ENCODE measurements around the gene ZNF367. TPM values are rescaled to one million over a fixed set of nuclear protein-coding genes. Genes with fewer than 3 reads are reported as not detected.
A peak's percentile ranks its signal among the peaks of the same experiment; 100 is the strongest.
"Not testable (repeated sequence)": the region's sequence is repeated elsewhere in the genome, so short reads cannot be mapped to it uniquely, and the experiment has no call there.

The ZNF367 gene
- total RNA-seq, 1 donor from 2014 or later: 1.3 TPM

DNA sequence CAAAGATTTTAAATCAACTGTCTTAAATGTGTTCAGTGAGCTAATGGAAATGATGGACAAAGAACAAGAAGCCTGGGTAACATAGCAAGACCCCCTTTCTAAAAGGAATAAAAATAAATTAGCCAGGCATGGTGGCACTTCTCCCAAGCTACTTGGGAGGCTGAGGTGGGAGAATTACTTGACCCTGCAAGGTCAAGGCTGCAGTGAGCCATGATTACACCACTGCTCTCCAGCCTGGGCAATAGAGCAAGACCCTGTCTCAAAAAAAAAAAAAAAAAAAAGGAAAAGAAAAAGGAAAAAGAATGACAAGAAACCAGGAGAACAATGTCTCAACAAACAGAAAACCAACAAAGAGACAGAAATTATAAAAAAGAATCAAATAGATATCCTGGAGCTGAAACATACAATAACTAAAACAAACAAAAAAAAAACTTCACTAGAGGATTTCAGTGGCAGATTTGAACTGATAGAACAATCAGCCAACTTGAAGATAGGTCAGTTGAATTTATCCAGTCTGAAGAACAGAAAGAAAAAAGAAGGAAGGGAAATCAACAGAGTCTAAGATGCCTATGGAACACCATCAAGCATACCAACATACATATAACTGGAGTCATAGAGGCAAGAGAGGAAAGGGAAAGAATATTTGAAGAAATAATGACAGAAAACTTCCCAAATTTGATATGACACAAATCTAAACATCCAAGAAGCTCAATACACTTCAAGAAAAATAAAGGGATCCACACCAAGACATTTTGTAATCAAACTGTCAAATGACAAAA is 17.8 kb downstream of the ZNF367 start:
- no peak for DNase-seq (ENCODE audit: low read depth)

DNA sequence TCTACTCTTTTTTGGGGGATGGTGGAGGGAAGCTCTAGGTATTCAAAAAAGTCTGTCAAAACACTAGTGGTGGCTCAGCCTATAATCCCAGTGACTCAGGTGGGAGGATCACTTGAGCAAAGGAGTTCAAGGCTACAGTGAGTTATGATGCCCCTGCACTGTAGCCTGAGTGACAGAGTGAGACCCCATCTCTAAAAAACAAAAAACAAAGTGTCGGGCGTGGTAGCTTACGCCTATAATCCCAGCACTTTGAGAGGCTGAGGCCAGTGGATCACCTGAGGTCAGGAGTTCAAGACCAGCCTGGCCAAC is 18.9 kb downstream of the ZNF367 start:
- DNase-seq (ENCODE audit: low read depth): no peak

DNA sequence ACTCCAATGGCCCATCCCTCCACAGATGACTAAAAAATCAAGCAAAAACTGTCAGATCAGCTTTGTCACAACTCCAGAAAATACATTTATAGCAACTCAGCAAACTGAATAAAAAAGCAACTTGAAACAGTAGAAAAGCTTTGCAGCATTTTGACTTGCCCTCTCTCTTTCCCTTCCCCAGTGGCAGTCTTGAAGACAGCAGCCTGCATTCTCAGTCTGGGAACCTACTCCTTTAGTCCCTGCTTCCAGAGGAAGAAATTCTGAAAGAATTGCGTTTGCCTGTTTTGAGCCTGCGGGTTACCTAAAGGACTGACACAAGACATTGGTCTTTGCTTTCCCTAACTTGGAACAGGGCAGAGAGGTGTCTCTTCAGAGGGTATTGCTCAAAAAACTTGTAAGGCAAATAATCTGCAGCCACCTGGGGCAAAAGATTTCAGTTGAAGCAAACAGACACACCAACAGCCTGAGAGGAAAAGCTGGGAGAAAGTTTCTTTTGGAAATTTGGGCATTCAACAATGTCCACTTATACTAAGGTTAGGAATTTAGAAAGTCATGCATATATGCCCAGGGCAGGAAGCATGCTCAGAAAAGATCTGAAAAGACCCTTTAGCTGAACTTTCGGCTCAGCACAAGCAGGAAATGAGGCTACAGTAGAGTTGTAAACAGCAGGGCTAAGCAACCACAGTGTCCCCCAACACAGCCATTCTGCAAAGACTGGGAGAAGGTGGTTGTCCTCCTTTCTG is 19.4 kb downstream of the ZNF367 start:
- no peak for DNase-seq (ENCODE audit: low read depth)

DNA sequence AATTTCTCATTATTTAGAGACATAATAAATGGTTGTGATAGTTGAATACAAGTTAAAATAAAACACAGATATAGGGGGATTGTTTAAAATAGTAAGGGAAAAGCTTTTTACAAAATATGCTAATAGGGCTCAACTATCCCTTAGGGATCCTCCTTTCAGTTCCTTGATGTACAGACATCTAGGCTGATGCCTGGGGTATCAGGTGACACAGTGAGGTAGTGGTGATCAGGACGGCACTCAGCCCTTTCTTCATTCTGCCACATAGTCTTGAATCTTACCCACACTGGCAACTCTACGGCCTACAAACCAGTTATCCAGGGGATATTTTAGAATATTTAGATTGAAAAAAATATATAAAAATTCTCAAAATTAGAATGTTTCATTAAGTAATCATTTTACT is 22.2 kb downstream of the ZNF367 start:
- no peak for DNase-seq (ENCODE audit: low read depth)

DNA sequence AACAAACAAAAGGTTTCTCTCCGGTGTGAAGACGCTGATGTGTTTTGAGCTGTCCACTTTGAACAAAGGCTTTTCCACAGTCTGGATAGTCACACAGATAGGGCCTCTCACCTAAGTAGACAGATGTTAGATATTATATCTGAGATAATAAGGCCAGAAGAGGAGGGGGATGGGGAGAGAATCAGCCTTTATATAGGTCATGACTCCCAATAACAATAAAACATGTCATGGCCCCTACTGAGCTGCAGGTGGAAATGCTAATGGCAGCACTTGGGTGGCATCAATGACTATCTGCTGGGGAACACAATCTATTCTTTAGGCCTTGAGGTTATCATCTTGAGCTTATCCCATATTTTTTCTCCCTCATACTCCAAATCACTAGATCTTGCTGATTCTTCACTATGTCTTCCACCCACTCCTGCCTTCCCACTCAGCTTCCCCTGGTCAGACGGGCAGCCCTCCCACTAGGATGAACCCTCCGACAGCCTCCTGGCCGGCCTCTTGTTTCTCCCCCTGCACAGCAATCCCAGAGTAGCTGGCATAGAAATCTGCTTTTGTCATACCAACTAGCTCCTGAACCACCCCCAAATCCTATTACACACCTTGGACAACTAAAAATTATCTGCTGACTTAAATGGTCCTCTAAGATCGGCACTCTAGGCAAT is 23.2 kb downstream of the ZNF367 start:
- DNase-seq (ENCODE audit: low read depth): no peak

DNA sequence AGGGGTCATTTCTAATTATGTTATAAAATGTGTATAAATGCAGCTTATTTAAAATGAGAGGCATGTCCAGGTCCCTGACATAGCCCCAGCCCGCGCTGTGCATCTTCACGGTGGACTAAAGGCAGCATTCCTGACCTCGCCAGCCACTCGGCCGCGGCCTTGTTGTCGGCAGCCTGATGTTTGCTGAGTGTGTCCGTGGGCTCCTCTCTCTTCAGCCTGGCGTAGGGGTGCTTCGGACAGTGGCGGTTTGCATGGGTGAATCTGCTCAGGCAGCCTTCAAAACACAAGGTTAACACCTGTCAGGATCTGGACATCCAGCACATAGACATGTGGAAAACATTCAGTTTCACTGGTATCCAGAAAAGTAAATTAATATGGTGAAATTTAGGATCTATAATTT is 25.9 kb downstream of the ZNF367 start:
- no peak for DNase-seq (ENCODE audit: low read depth)

DNA sequence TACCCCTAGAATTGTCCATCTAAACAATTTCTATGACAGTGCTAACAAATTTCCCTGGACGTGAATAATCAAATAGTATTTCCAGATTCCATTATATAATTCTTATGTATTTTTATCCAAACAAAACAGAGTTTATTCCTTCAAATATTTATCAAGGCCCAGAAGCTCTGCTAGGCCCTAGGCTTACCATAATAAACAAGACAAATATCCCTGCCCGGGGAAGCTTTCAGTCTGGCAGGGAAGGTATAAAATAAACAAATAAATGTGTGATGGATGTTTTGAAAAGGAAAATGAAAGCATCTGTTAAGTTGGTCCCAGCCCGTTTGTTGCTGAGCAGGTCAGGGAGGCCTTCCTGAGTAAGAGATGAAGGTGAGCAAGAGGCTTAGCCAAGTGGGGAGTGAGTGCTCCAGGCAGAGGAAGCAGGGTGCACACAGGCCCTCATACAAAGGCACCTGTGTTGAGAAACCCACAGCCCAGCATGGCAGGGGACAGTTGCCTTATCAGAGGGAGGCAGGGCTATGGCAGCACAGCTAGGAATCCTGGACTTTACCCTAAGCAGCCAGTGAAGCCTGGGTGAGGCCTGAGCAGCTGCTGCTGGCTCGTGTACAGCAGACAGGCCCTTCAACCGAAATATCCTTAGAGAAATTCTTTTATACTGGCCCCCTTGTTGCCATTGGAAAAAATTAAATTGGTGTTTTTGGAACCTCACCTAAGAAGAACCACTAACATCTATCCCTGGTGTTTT is 27.0 kb downstream of the ZNF367 start:
- peak; percentile 28 for DNase-seq (ENCODE audit: low read depth)

DNA sequence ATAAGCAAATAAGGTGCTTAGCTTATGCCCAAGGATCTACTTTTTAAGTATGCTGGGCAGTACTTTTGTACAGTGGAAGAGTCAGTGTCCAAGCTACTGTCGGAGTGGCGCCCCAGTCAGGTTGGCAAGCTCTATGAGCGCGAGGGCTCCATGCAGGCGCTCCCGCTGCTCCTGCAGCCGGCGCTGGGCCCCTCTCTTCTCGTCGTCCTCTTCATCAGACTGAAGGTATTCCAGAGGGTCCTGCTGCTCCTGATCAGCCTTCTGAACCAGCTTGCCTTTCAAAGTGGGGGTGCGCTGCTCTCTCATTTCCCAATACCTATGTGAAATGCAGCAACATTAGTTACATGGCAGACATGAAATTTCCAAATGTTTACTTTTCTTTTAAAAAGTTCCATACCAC is 30.0 kb downstream of the ZNF367 start:
- no peak for DNase-seq (ENCODE audit: low read depth)

DNA sequence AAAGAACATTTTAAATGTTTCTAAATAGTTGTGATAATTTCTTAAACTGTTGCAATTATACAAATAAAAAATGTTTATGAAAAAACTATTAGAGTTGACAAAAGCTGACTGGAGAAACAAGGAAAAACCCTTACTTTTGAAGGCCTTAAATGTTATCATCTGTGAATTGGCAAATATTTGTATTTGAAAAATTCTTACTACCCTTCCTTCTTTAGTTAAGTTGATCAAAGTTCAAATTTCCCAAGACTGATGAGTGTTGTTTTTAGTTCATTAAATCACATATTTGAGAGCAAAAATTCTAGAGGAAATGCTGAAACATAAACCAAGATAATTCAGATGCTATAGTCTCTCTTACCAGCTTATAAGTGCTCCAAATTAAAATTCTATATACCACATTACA is 32.0 kb downstream of the ZNF367 start:
- no peak for DNase-seq (ENCODE audit: low read depth)

DNA sequence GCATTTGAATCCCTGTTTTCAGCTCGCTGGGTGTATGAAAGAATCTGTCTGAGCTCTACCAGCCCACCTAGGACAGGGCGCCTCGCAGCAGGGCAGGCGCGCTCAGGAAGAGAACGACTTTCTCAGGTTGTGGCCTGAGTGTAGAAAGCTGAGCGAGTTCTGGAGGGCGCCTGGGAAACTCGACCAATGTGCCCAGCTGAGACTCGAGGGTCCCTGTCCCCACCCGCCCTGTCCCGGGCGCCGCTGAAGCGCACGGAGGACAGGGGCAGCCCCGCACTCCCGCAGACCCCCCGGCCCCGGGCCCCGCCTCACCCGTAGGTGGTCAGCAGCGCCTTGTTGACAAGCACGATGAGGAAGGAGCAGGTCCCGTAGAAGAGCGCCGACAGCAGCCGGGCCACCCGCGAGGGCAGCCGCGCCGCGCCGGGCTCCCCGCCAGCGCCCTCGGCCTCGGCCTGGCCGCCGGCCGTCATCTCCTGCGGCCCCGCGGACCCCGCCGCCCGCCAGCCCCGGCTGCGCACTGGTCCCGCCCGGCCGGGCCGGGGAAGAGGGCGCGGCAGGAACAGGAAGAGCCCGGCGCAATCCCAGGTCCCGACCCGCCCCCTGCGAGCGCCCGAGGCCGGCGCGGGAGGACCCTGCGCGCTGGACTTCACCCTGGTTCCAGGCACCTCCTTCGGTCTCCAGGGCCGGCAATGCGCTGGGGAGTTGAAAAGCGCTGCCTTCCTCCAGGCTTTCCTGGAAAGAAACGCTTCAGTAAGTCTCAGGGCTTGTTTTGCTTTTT is 34.8 kb downstream of the ZNF367 start, which contains the start of gene SLC35D2:
TSS of gene SLC35D2 (minus strand) at position 547 of the 778 bp plus-strand sequence. CDS start at position 470, 77 bp downstream.
- peak; percentile 55 for DNase-seq (ENCODE audit: low read depth)

DNA sequence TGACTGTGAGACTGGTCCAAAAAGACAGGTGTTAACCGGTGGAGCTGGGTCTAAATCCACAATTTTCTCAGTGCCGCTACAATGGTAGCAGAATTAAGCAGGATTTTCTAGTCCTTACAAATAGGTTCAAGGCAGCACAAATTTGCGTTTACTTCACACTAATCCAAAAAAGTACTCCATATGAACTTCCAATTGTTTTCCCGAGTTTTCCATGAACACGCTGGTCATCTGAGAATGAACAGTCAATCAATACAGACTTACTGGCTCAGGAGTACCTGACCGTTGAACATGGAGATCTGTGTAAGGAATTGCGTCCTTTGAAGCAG is 35.4 kb downstream of the ZNF367 start:
- DNase-seq (ENCODE audit: low read depth): no peak

DNA sequence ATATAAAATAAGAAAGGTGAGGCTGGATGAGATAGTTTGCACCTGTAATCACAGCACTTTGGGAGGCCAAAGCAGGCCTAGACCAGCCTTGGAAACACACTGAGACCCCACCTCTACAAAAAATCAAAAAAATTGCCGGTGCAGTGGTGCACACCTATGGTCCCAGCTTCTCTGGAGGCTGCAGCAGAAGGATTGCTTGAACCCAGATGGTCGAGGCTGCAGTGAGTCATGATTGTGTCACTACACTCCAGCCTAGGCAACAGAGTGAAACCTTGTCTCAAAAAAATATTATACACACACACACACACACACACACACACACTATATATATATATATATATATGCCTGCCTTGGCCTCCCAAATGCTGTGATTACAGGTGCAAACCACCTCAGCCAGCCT is 36.0 kb downstream of the ZNF367 start:
- DNase-seq (ENCODE audit: low read depth): no peak

DNA sequence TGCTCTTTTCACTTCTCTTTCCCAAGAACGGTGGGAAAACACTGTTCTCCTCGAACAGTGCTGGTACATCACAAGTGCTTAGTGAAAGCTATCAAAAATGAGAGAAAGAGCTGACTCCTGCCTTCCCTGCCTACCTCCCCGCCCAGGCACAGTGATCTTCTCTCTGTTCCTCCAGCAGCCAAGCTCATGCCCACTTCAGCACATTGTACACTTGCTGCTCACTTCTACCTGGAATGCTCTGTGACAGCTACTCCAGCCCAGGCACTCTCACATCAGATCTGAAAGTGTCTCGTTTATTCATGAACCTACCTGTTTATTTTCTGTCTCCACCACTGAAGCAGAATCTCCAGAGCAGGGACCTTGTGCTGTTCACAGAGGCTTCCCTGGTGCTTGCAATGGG is 36.5 kb downstream of the ZNF367 start:
- no peak for DNase-seq (ENCODE audit: low read depth)

DNA sequence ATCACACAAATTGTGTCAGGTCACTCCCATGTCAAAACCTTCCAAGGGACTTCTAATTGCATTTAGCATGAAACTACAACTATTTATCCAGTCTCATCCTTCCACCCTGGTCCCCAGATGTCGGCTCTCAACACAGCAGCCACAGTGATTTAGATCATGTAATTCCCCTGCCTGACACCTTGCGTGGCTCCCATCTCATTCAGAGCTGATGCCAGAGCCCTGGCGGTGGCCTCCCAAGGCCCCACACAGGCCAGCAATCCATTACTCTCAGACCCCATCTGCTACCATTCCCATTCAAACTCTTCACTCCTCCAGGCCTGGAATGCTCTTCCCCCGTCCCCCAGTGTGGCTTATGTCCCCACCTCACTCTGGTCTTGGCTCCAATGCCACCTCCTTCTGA is 37.0 kb downstream of the ZNF367 start:
- no peak for DNase-seq (ENCODE audit: low read depth)

DNA sequence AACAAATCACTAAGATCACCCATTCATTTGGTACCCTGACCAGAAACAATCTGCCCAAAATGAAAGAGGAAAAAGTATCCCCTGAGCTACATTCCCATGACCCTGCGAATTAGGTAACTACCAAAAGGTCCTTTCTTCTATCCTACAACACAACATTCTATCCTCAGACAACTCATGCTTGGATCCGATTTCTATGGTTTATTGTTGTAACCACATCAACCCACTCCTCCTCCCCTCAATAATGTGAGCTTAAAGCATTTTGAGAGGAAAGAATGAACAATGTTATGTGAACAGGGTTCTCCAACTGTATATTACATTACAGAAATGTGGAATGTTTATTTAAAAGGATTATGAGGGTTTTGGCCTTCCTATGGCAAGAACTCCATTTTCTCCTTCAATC is 38.7 kb downstream of the ZNF367 start:
- no peak for DNase-seq (ENCODE audit: low read depth)

DNA sequence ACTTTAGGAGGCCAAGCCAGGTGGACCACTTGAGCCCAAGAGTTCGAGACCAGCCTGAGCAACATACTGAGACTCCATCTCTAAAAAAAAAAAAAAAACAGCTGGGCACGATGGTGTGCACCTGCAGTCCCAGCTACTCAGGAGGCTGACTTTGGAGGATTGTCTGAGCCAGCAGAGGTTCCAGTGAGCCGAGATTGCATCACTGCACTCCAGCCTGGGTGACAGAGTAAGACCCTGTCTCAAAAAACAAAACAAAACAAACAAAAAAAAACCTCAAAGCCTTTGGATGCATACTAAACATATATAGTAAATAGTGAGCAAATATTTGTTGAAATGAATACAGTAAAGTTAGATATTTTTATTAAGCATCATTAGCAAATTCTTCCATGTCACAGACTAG is 40.0 kb downstream of the ZNF367 start:
- no peak for DNase-seq (ENCODE audit: low read depth)

DNA sequence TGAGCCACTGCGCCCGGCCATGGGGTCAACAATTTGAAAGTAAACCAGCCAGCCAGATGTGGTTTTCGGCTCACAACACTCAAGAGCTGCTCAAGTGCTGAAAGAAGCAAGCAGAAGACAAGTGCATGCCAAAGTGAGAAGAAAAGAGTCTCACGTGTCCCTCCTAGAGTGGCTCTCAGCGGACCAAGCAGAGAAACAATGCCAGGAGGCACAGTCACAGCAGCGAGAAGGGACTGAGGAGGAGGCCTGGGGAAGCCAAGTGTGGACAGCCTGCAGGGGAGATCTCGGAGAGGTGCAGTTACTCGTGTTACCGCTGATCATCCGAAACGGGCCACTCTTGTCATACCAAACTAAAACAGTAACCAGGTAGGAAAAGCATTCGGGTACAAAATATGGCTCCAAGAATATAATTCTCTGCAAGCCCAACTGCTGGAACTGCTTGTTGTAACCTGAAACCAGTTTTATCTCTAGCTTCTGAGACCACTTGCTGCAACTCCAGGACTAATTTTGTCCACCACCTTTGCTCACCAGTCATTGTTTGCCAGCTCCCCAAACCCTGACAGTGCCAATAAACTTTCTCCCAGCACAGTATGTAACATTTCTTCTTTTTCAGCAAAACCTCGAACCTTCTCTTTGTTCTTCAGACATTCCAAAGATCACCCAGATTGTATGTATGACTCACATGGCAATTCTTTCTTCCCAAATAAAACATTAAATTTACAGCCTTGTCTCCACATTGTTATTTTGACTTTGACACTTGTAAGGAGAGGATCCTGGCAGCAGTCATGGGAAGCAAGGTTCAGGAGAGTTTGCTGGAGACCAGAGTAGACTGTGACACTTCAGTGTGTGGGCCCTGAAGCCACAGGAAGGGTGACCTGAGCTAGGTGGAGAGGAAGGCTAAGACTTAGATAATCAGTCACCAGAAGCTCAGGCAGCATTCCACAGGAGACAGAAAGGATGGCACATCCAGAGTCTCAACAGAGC is 41.0 kb downstream of the ZNF367 start:
- DNase-seq (ENCODE audit: low read depth): peak; percentile 87

DNA sequence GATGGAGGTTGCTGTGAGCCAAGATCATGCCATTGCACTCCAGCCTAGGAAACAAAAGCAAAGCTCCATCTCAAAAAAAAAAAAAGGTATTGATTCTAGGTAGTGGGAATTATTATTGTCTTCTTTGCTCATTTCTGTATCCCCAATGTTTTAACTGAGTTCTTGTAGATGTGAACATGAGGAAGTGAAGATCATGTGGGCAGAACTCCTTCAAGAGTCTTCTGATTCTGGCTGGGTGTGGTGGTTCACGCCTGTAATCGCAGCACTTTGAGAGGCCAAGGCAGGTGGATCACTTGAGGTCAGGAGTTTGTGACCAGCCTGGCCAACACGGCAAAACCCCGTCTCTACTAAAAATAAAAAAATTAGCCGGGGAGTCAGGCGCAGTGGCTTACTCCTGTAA is 42.7 kb downstream of the ZNF367 start:
- not testable (repeated sequence) for DNase-seq (ENCODE audit: low read depth)

DNA sequence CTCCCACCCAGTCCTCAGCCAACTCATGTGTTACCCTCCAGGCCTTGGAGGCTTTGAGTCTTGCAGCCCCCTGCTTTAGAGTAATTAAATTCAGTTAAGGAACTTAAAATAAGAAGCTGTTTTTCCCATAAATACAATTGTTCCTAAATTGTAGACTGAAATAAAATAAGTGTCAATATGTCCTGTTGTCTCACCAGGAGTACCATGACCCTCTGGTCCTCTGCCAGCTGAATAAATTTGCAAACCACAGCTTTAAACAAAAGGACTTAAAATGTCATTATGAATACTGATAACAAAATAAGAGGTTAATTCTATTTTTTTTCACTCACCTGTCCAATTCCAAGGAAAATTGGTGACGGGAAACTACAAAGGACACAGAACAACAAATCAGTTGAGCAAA is 50.2 kb downstream of the ZNF367 start:
- no peak for DNase-seq (ENCODE audit: low read depth)

Data from renal cortical epithelial cell (primary cell).